K562 (cell line): ENCODE data around the gene COQ10B.

Source experiments
- CHD2 ChIP-seq: IDR thresholded peaks from 2 replicates; pipeline ENCODE4 v1.6.1; 2011; ENCODE audit warnings: low read depth, low read length
- CTCF ChIP-seq, 3 experiments: IDR thresholded peaks in 2 of 3; conservative IDR thresholded peaks in 1 of 3; 2 replicates each; pipeline ENCODE4 v1.5.1; 2011 to 2012; ENCODE audit warnings: low read length in 3 of 3, mild to moderate bottlenecking in 3 of 3, control low read depth in 2 of 3, improper control_type of control experiment in 1 of 3, inconsistent platforms in 1 of 3, low read depth in 1 of 3, mixed read lengths in 1 of 3, moderate library complexity in 1 of 3; ENCODE audit not compliant: insufficient read depth in 2 of 3
- ESRRA ChIP-seq: fragments of 450-650 bp; IDR thresholded peaks from 2 replicates; pipeline ENCODE4 v1.6.1; 2014; ENCODE audit warnings: low read depth, mild to moderate bottlenecking, moderate library complexity, borderline replicate concordance
- NR2C2 ChIP-seq, 2 experiments: fragments of 200-800 bp in 1 of 2; sonication (Bioruptor generic) in 1 of 2; sonication (generic) in 1 of 2; formaldehyde crosslinking in 1 of 2; IDR thresholded peaks; 2 replicates each; pipeline versions ENCODE4 v1.6.1 to v1.8.0; 2016 to 2022; ENCODE audit warnings: mild to moderate bottlenecking in 1 of 2, missing compliant biosample characterization in 1 of 2, missing genetic modification characterization in 1 of 2, missing genetic modification reagents in 1 of 2
- POLR2AphosphoS5 ChIP-seq: IDR thresholded peaks from 2 replicates; pipeline ENCODE4 v1.6.1; 2011; ENCODE audit warnings: mild to moderate bottlenecking, low read depth, low read length, moderate library complexity; ENCODE audit not compliant: control insufficient read depth, insufficient read depth
- SFPQ ChIP-seq: fragments of 200-400 bp; formaldehyde crosslinking; IDR thresholded peaks from 2 replicates; pipeline ENCODE4 v1.6.1; 2017; ENCODE audit warnings: mild to moderate bottlenecking, low read depth, low read length, moderate library complexity
- SP1 ChIP-seq: sonication (generic); formaldehyde crosslinking; IDR thresholded peaks from 2 replicates; pipeline ENCODE4 v1.8.1; 2022; ENCODE audit warnings: mild to moderate bottlenecking, missing genetic modification reagents
- ZNF282 ChIP-seq: sonication (generic); formaldehyde crosslinking; IDR thresholded peaks from 2 replicates; pipeline ENCODE4 v1.8.1; 2023; ENCODE audit warnings: missing genetic modification reagents

DNA sequence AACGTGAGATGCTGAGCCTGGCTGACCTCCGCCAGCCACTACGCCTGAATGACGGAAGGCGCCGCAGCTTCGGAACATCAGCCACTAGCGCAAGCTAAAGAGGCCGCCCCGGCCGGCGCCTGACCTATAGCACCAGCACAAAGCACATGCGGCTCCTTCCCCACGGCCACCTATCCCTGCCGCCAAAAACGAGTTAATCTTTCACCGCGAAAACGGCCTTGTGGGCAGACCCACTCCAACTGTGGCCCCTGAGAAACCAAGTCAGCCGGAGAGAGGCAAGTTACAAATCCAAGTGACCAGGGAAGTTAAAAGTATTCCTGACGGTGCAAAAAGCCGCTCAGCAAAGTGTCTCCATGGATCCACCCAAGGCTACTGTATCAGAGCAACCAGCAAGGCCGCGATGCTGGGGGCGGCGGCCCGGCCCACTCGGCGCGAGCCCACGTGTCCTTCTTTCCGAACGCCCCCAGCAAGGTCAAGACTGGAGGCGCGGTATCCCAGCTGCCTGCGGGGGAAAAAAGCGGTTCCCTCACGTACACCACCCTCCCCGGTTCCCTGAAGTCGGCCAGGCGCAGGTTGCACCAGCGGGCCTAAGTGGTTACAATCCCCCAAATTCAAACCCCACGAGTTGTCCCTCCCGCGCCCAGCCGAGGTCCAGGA is 45.7 kb downstream of the COQ10B start:
- TF ChIP-seq CTCF (IDR thresholded peaks at IDR 0.05 in 2 of 3, conservative IDR thresholded peaks at IDR 0.05 in 1 of 3; ENCODE audit: insufficient read depth in 2 of 3, low read depth in 1 of 3, low read length in 3 of 3): no peak
- no peak for TF ChIP-seq SFPQ
- TF ChIP-seq CHD2: no peak
- no peak for TF ChIP-seq ZNF282 (CRISPR knock-in tag)
- no peak for TF ChIP-seq POLR2AphosphoS5
- TF ChIP-seq ESRRA: no peak
- no peak for TF ChIP-seq SP1 (CRISPR knock-in tag)
- TF ChIP-seq NR2C2 (CRISPR knock-in tag; IDR thresholded peaks at IDR 0.05): no peak
- no peak for TF ChIP-seq NR2C2 (tag; IDR thresholded peaks at IDR 0.05)
